GM19099 (cell line): Measurements from ENCODE around the gene MRPL58.

Experiments
- POLR2A ChIP-seq: IDR thresholded peaks from 3 replicates; pipeline ENCODE4 v1.6.1; 2011; ENCODE audit warnings: low read depth; ENCODE audit not compliant: insufficient read length; ENCODE audit errors: extremely low read depth

The MRPL58 gene

GRCh38 chr17:75059369-75060345 is 47.2 kb downstream of the MRPL58 start:
- no peak for TF ChIP-seq POLR2A

- no peak for TF ChIP-seq POLR2A
Observed at GRCh38 chr17:75060434-75061054, 48.1 kb downstream of the MRPL58 start.

GRCh38 chr17:75061055-75061438 is 48.6 kb downstream of the MRPL58 start:
- TF ChIP-seq POLR2A, result no peak

GRCh38 chr17:75061618-75062017 is 49.1 kb downstream of the MRPL58 start:
- no peak for TF ChIP-seq POLR2A

- no peak for TF ChIP-seq POLR2A
Observed at GRCh38 chr17:75063201-75063600, 50.7 kb downstream of the MRPL58 start.

- no peak for TF ChIP-seq POLR2A
Observed at GRCh38 chr17:75063626-75064025, 51.2 kb downstream of the MRPL58 start.

- no peak for TF ChIP-seq POLR2A
Observed at GRCh38 chr17:75064040-75064439, 51.6 kb downstream of the MRPL58 start.

GRCh38 chr17:75064460-75064859 is 52.0 kb downstream of the MRPL58 start:
- TF ChIP-seq POLR2A, result no peak

GRCh38 chr17:75064867-75065561 is 52.5 kb downstream of the MRPL58 start:
- no peak for TF ChIP-seq POLR2A

GRCh38 chr17:75065562-75066151 is 53.2 kb downstream of the MRPL58 start:
- no peak for TF ChIP-seq POLR2A

GRCh38 chr17:75067856-75068255 is 55.4 kb downstream of the MRPL58 start:
- TF ChIP-seq POLR2A, result no peak

GRCh38 chr17:75068750-75069149 is 56.3 kb downstream of the MRPL58 start:
- TF ChIP-seq POLR2A, result no peak

GRCh38 chr17:75069783-75070182 is 57.3 kb downstream of the MRPL58 start:
- no peak for TF ChIP-seq POLR2A
